GM12892 (cell line): ENCODE measurements around the gene TBC1D25. TPM values are rescaled to one million over a fixed set of nuclear protein-coding genes. Genes with fewer than 3 reads are reported as not detected.
A peak's percentile ranks its signal among the peaks of the same experiment; 100 is the strongest.

Experiments used
- DNase-seq: peaks from one replicate; pipeline ENCODE4 v3.0.0; 2011; ENCODE audit not compliant: insufficient read length
- FAIRE-seq: peaks from 2 replicates; lab custom pipeline; 2011; peaks lifted over from hg19 to GRCh38; lab: Jason Lieb, UNC
- POLR2A ChIP-seq: IDR thresholded peaks from 2 replicates; pipeline ENCODE4 v1.6.1; 2011; ENCODE audit warnings: low read depth, low read length, control low read depth
- POLR2AphosphoS5 ChIP-seq: IDR thresholded peaks from 2 replicates; pipeline ENCODE4 v1.6.1; 2011; ENCODE audit warnings: low read depth, low read length, control low read depth
- TAF1 ChIP-seq: IDR thresholded peaks from 2 replicates; pipeline ENCODE4 v1.6.1; 2011; ENCODE audit warnings: low read depth, mild to moderate bottlenecking, control low read depth, low read length, borderline replicate concordance
- polyA plus RNA-seq: library from polyadenylated mRNA; unstranded; fragments of >200 nt; gene quantifications from one replicate; pipeline ENCODE4 v1.2.1, GENCODE V29; 2012; ENCODE audit warnings: missing spikeins, inconsistent platforms; ENCODE audit not compliant: missing spikeins

TBC1D25 gene, protein sequence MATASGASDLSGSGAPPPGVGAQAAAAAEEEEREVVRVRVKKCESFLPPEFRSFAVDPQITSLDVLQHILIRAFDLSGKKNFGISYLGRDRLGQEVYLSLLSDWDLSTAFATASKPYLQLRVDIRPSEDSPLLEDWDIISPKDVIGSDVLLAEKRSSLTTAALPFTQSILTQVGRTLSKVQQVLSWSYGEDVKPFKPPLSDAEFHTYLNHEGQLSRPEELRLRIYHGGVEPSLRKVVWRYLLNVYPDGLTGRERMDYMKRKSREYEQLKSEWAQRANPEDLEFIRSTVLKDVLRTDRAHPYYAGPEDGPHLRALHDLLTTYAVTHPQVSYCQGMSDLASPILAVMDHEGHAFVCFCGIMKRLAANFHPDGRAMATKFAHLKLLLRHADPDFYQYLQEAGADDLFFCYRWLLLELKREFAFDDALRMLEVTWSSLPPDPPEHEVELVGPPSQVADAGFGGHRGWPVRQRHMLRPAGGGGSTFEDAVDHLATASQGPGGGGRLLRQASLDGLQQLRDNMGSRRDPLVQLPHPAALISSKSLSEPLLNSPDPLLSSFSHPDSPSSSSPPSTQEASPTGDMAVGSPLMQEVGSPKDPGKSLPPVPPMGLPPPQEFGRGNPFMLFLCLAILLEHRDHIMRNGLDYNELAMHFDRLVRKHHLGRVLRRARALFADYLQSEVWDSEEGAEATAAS
- 7.4 TPM for polyA plus RNA-seq

GRCh38 chrX:48539345-48540027 is at the start of gene TBC1D25:
TBC1D25 (plus strand) TSS chrX:48539714; CDS start chrX:48539798, 84 bp downstream.
- peak; percentile 30; the same call in 1 of the 2 replicates for TF ChIP-seq POLR2A
- TF ChIP-seq TAF1 = no peak
- no peak for TF ChIP-seq POLR2AphosphoS5
- FAIRE-seq (peak; percentile 92), DNase-seq (peak; percentile 69)

GRCh38 chrX:48489892-48490291 is 49.6 kb upstream of the TBC1D25 start:
- TF ChIP-seq POLR2AphosphoS5 = no peak
- no peak for TF ChIP-seq POLR2A
- TF ChIP-seq TAF1 = no peak
- FAIRE-seq (no peak), DNase-seq (no peak)

DNA sequence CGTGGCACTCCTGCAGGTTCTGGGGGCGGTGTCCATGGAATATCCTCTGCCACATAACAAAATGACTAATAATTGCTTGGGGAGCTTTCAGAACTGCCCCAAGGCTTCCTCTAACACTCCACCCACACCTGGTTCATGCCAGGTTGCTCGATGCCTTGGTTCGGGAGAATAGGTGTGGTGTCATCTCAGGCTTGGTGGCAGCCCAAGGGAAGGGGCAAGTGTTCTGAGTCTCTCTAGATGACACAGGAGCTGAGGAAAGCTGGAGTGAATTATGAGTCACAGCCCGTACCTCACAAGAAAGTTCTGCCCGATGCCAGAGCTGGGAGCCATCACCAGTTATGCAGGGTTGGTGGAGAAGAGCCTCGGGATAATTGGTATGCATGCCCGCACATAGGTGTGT is 48.9 kb upstream of the TBC1D25 start:
- TF ChIP-seq POLR2AphosphoS5 (no peak), POLR2A (no peak), TAF1 (no peak)
- DNase-seq (no peak), FAIRE-seq (no peak)

DNA sequence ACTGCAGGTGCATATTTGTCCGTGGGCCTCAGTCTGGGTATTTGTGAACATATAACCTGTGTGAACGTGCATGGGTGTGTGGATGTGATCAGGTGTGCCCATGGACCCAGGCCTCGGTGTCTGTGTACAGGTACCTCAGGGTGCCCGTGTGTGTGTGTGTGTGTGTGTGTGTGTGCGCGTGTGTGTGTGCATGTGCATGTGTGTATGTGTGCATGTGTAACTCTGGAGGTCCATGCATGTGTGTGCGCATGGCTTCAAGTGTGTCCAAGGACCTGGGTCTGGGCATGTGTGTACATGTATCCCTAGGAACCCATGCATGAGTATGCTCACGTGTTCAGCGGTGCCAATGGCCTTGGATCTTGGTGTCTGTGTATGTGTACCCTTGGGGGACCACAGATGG is 47.7 kb upstream of the TBC1D25 start:
- FAIRE-seq (no peak), DNase-seq (no peak)
- TF ChIP-seq POLR2AphosphoS5 (no peak), POLR2A (no peak), TAF1 (no peak)

DNA sequence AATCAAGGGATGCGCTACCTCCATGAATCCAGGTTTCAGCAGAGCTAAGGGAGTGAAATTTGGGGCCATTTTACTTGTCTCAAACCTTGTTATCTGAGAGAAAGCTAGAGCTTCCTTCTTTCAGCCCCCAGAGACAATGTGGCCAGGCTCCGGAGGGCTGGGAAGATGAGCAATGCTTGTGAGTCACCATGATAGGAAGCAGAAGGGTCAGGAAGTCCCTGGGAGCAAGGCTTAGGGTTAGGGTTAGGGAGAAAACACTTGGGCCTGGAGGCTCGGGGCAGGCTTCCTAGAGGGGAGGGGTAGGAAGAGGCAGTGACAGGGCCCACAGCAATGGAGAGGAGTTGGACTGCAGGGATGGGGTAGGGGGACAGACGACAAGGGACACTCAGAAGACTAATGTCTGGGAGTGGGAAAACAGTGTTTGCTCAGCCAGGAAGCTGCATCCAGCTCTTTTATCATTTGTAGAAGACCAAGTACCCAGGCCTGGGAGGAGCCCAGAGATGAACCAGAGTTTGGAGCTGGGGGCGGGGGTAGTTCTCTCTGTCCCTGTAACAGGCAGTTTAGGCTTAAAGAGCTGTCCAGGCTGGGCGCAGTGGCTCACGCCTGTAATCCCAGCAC is 47.1 kb upstream of the TBC1D25 start:
- no peak for TF ChIP-seq POLR2AphosphoS5
- no peak for TF ChIP-seq TAF1
- no peak for TF ChIP-seq POLR2A
- DNase-seq = no peak
- no peak for FAIRE-seq

GRCh38 chrX:48493890-48494364 is 45.6 kb upstream of the TBC1D25 start:
- TF ChIP-seq TAF1 (no peak), POLR2A (no peak), POLR2AphosphoS5 (no peak)
- no peak for DNase-seq
- FAIRE-seq = no peak

DNA sequence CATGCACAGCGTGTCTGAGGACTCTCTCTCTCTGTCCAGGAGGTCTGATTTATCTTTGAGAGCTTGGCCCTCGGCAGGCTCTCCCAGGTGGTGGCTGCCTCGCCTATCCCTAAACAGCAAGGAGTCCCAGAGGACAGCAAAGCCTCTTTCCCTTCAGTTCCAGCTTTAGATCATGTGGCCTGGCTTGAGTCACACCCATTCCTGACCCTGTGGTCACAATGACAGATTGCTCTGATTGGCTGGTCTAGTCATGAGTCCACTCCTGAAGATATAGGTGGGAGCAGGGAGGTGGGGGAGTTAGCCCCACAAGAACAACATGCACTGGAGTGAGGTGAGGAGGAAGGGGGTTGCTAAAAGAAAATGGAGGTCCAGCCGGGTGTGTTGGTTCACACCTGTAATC is 42.9 kb upstream of the TBC1D25 start:
- FAIRE-seq (no peak), DNase-seq (no peak)
- no peak for TF ChIP-seq POLR2AphosphoS5
- TF ChIP-seq TAF1 = no peak
- TF ChIP-seq POLR2A = no peak

GRCh38 chrX:48497871-48498270 is 41.6 kb upstream of the TBC1D25 start:
- FAIRE-seq (no peak), DNase-seq (no peak)
- TF ChIP-seq TAF1 (no peak), POLR2AphosphoS5 (no peak), POLR2A (no peak)

DNA sequence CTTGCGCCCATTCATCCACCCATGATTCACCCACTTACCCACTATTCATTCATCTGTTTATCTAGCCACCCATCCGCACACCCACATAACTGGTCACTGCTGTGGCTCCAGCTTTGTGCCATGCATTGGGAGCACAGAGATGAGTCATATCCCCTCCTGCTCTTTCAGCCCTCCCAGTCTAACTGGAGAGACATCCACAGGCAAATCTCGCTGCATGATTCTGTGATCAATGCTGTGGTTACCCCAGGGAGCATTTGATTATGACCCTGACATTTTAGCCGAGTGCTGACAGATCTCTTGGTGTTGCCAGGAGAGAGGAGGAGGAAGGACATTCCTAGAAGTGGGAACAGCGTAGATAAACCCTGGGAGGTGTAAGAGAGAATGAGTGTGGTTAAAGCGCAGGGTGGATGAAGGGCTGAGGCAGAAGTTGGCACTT is 41.1 kb upstream of the TBC1D25 start:
- DNase-seq (no peak), FAIRE-seq (no peak)
- TF ChIP-seq POLR2AphosphoS5 = no peak
- TF ChIP-seq TAF1 = no peak
- no peak for TF ChIP-seq POLR2A

DNA sequence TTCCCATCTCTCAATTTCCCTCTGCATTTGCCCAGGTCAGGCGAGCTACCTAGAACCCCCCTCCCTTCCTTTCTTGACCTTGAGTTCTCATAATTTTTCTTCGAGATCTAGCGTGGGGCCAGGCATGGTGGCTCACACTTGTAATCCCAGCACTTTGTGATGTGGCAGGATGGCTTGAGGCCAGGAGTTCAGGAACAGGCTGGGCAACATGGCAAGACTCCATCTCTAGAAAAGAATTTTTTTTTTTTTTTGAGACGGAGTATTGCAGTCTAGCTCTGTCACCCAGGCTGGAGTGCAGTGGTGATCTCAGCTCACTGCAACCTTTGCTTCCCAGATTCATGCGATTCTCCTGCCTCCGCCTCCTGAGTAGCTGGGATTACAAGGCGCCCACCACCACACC is 35.3 kb upstream of the TBC1D25 start:
- FAIRE-seq = no peak
- TF ChIP-seq TAF1 (no peak), POLR2A (no peak), POLR2AphosphoS5 (no peak)
- DNase-seq = no peak
